Activated CD4-positive, alpha-beta T cell treated with anti-CD3 and anti-CD28 coated beads, Interleukin-2, amount 50 U/mL, for 24 hours (primary cell): Measurements from ENCODE around the gene LRP1.

Source experiments
- DNase-seq, 2 donors: peaks; one replicate each; pipeline ENCODE4 v3.0.0-alpha.2; 2020; ENCODE audit warnings: low read depth in 1 of 2, low spot score in 1 of 2

The LRP1 gene

GRCh38 chr12:57170927-57171326 is 42.6 kb downstream of the LRP1 start:
- no peak for DNase-seq

GRCh38 chr12:57171668-57172067 is 43.4 kb downstream of the LRP1 start:
- DNase-seq = no peak

GRCh38 chr12:57173089-57173488 is 44.8 kb downstream of the LRP1 start:
- no peak for DNase-seq

GRCh38 chr12:57173683-57174082 is 45.4 kb downstream of the LRP1 start:
- DNase-seq = no peak

GRCh38 chr12:57175428-57176138 is 47.3 kb downstream of the LRP1 start:
- DNase-seq = peak in 1 of 2 donors; percentile 13

GRCh38 chr12:57176139-57176477 is 47.8 kb downstream of the LRP1 start:
- no peak for DNase-seq

GRCh38 chr12:57176846-57177245 is 48.6 kb downstream of the LRP1 start:
- no peak for DNase-seq

GRCh38 chr12:57177354-57177753 is 49.1 kb downstream of the LRP1 start:
- DNase-seq = no peak

GRCh38 chr12:57178213-57178612 is 49.9 kb downstream of the LRP1 start:
- no peak for DNase-seq

- no peak for DNase-seq
Measured at GRCh38 chr12:57179331-57180086, 51.2 kb downstream of the LRP1 start.

- no peak for DNase-seq
Measured at GRCh38 chr12:57180321-57180989, 52.2 kb downstream of the LRP1 start.

GRCh38 chr12:57181072-57181471 is 52.8 kb downstream of the LRP1 start:
- DNase-seq = no peak

GRCh38 chr12:57181561-57182155 is 53.4 kb downstream of the LRP1 start:
- DNase-seq = no peak

GRCh38 chr12:57182918-57183575 is 54.8 kb downstream of the LRP1 start:
- peak; percentile 73 to 75 for DNase-seq

GRCh38 chr12:57183939-57184725 is 55.8 kb downstream of the LRP1 start:
- no peak for DNase-seq

- DNase-seq = no peak
Measured at GRCh38 chr12:57185403-57185802, 57.1 kb downstream of the LRP1 start.

GRCh38 chr12:57185906-57186508 is 57.7 kb downstream of the LRP1 start:
- DNase-seq = no peak

GRCh38 chr12:57187222-57188089 is 59.2 kb downstream of the LRP1 start:
- no peak for DNase-seq

- DNase-seq = no peak
Measured at GRCh38 chr12:57188090-57188425, 59.8 kb downstream of the LRP1 start.
